Stimulated activated CD4-positive, alpha-beta T cell treated with anti-CD3 and anti-CD28 coated beads, Interleukin-2, amount 100 ng/mL, for 24 hours (primary cell): Measurements from ENCODE around the gene LTV1.
"Not testable (repeated sequence)": the region's sequence is repeated elsewhere in the genome, so short reads cannot be mapped to it uniquely, and the experiment has no call there.

Source experiments
- DNase-seq, 2 donors: peaks; one replicate each; pipeline ENCODE4 v3.0.0-alpha.2; 2020

Gene LTV1, protein sequence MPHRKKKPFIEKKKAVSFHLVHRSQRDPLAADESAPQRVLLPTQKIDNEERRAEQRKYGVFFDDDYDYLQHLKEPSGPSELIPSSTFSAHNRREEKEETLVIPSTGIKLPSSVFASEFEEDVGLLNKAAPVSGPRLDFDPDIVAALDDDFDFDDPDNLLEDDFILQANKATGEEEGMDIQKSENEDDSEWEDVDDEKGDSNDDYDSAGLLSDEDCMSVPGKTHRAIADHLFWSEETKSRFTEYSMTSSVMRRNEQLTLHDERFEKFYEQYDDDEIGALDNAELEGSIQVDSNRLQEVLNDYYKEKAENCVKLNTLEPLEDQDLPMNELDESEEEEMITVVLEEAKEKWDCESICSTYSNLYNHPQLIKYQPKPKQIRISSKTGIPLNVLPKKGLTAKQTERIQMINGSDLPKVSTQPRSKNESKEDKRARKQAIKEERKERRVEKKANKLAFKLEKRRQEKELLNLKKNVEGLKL

DNA sequence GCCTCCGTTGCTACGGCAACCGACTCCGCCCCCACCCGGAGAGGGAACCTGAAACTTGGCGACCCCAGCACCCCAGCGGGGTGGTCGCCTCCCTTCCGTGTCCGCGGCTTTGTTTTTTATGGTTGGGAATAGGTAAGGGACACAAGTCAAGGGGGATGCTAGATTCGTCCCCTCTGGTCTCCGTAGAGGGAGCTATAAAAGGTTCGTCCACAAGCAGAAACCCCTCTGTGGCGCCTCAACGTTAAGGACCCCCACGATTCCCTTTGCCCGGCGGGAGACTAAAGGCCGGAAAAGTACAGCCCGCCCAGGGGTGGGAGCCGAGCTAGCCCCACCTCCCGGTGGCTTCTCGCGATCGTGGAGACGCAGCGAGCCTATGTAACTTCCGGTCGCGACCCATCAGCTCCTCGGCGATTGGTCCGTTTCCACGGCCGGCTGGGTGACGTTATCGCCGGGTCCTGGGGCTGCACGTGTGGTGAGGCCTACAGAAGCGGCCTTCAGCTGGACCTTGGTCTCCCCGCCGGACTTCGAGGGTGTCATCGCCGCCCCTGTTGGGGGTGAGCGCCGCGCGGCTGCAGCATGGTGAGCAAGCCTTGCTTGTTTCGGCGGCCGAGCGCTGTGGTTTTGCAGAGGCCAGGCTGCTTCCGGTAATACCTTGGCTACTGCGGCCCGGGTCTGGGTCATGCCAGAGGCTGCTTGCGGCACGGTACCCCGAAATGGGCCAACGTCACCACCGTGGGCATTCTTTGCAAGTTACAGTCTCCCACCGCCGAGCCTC lies at the start of gene LTV1:
LTV1 (plus strand) TSS at position 437 of the 775 bp plus-strand sequence; CDS start at position 577, 140 bp downstream.
- DNase-seq = peak; percentile 93 to 94

DNA sequence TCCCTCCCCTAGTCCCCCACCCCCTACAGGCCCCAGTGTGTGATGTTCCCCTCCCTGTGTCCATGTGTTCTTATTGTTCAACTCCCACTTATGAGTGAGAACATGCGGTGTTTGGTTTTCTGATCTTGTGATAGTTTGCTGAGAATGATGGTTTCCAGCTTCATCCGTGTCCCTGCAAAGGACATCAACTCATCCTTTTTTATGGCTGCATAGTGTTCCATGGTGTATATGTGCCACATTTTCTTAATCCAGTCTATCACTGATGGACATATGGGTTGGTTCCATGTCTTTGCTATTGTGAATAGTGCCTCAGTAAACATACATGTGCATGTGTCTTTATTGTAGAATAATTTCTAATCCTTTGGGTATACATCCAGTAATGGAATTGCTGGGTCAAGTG lies 46.6 kb upstream of the LTV1 start:
- DNase-seq = not testable (repeated sequence)

DNA sequence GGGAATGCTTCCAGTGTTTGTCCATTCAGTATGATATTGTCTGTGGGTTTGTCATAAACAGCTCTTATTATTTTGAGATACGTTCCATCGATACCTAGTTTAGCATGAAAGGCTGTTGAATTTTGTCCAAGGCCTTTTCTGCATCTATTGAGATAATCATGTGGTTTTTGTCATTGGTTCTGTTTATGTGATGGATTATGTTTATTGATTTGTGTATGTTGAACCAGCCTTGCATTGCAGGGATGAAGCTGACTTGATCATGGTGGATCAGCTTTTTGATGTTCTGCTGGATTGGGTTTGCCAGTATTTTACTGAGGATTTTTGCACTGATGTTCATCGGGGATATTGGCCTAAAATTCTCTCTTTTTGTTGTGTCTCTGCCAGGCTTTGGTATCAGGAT lies 44.7 kb upstream of the LTV1 start:
- not testable (repeated sequence) for DNase-seq

DNA sequence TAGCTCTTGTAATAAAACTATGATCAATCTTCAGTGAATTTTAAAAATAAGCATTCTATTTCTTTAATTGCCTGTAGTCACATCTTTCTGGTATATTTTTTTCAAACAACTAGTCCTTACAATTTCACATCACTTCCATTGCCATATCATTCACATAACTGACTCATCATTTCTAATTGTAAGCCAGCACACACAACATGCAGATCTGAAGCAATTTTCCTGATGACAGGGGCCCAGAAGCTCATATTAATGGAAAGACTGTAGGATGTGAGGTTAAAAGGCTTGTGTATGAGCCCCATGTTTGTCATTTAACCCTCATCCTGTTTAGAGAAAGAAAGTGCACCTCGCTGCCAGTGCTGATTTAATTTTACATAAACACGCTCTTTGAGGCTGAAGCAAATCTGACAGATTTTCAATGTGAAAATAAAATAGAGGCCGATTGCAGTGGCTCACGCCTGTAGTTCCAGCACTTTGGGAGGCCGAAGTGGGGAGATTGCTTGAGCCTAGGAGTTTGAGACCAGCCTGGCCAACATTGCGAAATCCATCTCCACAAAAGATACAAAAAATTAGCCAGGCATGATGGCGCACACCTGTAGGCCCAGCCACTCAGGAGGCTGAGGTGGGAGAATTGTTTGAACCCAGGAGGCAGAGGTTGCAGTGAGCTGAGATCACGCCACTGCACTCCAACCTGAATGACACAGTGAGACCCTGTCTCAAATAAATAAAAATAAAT lies 40.1 kb upstream of the LTV1 start:
- DNase-seq = no peak

DNA sequence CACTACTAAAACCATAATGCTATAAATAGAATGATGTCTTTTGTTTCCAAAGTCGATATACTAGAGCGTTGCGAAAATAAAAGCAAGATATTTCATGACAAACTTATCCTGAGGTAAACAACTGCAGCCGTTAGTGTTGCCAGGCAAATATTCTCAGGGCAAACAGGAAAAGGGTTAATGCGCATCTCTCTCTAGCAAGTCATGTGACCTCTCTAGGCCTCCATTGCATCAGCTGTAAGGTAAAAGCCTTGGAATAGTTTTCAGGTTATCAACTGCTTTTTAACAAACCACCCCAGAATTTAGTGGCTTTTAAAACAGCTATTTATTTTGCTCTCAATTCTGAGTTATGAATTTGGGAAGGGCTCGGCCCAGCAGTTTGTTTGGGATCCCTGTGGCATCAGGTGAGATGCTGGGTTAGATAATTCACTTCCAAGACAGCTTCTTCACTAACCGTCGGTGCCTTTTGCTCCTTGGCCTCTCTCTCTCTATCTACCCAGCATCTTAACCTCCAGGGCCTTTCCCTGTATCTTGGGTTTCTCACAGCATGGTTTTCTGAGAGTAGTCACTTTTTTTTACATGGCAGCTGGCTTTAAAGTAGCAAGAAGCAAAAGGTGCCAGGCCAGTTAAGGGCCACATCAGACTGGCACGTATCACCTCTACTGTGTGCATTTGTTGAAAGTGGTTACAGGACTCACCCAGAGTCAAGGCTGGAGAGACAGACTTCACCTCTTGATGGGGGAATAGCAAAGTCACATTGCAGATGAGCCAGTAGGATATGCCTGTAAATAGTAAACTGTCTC lies 39.2 kb upstream of the LTV1 start:
- DNase-seq = no peak

DNA sequence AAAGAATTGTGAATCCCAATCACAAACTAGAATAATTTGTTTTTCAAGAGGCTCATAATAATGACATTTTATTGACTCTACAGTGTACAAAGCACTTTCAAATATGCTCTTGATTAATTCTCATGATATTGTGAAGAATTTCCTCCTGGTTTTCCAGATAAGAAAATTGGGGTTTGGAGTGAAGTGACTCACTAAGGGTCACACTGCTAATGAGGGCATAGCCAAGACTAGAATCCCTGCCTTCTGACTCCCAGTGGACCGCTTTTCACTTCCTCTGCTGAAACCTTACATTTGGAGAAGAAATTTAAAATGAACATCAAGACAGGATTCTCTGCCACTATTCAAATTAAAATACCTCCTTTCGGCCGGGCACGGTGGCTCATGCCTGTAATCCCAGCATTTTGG lies 38.3 kb upstream of the LTV1 start:
- DNase-seq = no peak

DNA sequence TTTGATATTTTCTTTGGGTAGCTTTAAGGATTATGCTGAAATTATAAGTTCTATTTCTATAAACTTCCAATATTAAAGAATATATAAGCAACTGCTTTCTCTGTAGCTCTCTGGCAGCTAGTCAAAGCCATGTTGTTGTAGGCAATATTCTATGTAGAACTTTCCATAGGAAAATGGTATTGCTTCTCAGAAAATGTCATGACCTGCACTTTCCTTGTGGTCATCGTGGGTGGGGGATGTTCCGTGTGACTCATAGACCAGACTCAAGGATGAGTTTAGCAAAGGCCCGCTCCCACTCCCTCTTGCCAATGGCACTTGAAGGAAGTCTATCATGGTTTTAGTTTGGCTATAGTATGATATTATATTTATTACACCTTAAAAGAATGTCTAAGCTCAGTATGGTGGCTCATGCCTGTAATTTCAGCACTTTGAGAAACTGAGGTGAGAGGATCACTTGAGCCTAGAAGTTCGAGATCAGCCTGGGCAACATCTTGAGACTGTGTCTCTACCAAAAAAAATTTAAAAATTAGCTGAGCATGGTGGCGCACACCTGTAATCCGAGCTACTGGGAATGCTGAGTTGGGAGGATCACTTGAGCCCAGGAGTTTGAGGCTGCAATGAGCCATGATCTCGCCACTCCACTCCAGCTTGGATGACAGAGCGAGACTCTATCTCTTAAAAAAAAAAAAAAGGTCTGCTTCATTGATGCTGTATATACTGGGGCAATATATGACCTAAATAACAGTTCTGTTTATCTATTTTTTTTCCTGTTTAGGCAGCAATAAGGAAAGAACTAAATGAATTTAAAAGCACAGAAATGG lies 36.6 kb upstream of the LTV1 start:
- DNase-seq = peak; percentile 85 to 86

DNA sequence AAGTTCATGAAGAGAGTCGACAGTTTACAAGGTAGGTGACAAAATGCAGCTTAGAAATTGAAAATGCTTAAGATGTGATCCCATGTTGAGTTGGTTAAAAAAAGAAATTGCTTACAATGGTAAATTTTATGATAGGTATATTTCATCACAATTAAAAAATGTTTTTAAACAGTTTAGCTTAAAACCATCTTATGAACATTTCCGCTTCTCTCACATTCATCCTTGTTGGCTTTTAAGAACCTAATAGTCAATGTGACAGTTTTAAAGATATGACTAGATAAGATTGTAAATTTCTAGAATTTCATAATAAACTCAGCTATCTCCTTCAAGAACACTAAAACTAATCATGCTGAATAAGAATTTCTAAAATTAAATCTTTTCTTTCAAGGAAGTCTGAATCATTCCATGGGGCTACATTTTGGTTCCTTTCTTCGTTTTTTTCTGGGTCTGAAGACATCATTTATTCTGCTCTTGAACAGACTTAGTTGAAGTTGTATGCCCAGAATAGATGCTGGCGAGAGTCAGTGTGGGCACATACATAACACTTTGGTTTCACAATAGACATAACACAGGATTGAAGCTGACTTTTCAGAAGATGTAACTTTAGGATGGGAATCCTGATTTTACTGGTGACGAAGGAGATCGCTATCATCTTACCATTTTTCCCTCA lies 35.9 kb upstream of the LTV1 start:
- no peak for DNase-seq

DNA sequence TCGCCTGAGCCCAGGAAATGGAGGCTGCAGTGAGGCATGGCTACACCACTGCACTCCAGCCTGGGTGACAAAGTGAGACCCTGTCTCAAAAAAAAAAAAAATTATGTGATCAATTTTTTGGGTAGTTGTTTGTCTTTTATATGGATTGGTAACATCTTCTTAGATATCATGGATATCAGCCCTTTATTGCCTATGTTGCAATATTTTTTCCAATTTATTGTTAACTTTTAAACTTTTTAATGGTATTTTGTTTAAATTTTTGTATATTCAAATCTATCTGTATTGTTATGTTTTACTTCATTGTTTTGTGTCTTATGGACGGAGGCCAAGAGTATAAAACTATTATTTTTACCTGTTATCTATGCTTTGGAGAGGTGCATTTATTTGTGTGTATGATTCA lies 32.4 kb upstream of the LTV1 start:
- DNase-seq = no peak

DNA sequence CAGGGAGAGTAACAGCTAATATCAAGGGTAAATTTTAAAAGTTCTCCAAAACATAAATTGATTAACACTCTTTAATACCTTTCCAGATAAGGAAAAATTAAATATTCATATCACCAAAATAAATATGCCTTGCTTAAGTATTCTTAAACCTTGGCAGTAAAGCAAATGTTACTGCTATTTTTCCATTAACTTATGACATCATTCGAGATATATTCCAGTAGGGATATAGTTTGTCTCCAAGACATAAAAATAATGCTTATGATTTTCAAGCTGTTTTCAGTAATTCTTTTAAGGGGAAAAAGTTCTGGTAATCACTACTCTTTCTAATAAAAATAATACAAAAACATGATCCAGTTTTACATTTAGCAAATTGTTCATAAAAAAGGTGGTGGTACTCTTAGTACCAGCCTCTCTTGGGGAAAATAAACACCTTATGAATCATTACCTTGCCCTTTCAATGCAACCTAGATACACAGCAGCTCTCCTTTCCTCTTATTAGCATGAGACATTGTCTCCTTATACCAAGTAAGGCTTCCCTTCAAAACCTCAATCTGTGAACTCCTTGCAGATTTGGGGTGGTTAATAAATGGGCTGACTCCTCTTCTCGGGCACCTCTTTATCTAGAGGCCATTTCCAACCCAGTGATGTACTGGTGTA lies 31.5 kb upstream of the LTV1 start:
- no peak for DNase-seq

DNA sequence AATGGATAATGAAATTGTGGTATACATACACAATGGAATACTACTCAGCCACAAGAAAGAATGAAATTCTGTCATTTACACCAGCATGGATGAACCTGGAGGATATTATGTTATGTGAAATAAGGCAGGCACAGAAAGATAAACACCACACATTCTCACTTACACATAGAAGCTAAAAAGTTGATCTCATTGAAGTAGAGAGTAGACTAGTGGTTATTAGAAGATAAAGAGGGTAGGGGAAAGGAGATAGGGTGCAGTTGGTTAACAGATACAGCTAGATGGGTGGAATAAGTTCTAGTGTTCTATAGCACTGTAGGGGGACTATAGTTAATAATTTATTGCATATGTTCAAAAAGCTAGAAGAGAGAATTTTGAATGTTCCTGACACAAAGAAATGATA lies 25.5 kb upstream of the LTV1 start:
- no peak for DNase-seq

DNA sequence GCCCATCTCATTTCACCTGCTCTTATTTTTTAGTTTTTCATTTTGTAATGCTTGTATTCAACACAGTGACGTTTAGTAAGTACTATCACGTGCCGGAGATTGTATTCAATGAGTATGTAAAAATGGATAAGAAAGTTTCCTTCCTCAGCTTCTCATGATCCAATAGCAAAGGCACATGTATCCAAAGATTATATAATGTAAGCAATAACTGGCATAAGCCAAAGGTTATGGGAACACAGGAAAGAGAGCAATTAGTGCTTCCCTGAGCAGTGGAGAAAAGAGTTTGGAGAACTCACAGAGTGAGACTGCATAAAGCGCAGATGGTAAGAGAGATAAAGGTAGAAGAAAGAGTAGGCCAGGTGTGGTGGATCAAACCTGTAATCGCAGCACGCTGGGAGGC lies 21.8 kb upstream of the LTV1 start:
- no peak for DNase-seq

DNA sequence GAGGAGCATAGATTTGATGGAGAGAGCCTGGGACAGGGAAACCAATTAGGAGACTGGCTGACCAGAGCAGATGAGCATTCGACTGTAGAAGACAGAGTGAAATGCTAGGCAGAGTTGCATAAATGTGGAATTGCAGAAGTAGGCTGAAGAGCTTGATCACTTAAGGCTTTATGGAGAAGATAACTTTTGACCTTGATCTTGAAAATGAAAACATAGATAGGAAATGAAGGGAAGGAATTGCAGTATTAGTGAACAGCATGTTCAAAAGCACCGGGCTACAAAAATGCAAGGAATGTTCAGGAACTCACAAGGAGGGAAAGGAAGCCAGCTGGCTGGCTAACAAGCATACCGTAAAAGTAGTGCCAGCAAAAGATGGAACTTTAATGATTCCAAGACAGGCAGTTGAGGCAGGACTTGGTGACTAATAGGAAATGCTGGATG lies 20.5 kb upstream of the LTV1 start:
- no peak for DNase-seq

DNA sequence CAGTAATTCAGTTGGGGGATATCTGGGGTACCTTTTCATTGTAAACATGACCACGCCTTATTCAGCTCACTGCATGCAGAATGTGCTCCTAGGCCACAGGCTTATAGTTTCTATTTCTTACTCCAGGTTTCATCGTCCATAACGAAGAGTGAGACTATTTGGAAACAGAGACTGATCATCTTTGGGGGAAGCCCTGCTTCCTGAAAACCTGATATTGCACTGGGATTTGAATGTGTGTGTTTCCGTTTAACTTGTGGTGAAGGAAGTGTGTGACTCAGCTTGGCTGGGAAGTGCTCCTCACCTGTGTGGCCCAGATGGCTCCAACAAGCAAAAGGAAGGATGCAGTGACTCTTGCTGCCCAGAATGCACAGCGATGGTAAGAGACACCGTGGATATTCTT lies 19.6 kb upstream of the LTV1 start:
- DNase-seq = no peak

DNA sequence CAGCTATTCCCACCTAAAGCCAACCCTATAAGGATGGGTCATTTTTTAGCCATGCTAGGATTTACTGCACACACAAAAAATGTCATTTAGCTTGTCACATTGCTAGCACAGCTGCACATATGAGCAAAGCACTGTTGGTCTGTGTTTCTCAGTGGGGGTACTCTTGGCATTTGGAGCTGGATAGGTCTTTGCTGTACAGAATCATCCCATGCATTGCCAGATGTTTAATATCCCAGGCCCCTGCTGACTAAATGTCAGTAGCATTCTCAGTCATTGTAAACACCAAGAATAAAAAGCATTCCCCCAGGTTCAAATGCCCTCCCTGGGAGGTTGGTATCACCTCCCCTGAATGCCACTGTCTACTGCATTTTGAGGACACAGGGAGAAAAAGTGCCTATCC lies 14.6 kb upstream of the LTV1 start:
- DNase-seq = no peak

DNA sequence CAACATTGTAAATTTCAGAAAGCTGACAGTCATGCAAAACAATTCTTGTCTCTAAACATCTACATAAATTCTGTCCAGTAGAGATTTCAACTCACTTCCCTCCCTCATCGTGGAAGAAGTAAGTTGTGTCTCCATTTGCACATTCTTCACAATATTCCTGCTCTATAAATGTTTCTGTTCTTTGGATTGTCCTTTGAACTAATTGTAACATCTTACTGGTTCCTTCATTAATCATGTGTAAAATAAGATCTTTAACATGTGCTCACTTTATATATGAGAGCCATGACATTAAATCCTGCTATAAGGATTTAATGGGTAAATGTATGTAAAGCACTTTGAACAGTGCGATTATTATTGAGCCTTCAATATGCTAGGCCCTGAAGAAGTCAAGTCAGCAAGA lies 7.0 kb upstream of the LTV1 start:
- no peak for DNase-seq

DNA sequence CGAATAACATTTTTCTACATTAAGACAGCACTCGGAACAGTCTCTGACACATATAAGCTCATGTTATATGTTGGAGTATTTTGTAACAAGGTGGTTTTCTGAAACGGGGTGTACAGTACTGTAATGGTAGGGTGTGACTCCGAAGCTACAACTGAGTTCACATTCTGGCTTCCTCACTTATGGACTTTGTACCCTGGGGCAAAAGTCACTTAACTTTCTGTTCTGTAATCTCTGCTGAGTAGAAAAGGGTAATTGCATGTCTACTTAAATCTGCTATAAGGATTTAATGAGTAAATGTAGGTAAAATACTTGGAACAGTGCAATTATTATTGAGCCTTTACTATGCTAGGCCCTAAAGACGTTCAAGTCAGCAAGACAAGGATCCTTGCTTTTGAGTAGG lies 4.7 kb upstream of the LTV1 start:
- DNase-seq = no peak

DNA sequence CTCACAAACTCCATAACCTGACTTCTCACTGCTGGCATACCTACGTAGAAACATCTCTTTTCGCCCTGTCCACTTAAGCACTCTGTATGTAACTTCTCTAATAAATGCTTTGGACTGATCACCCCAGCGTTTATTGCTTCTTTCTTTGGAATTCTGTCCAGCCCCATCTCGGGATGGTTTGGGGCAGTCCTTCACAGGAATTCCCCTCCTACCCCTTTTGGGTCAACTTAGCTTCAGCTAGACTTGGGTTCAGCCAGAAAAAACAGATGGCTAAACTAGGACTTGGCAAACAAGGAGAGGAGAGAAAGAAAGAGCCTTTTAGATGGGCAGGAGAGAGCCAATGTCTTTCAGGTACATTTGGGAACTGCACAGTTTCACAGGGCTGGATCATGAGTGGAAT lies 3.9 kb upstream of the LTV1 start:
- no peak for DNase-seq

DNA sequence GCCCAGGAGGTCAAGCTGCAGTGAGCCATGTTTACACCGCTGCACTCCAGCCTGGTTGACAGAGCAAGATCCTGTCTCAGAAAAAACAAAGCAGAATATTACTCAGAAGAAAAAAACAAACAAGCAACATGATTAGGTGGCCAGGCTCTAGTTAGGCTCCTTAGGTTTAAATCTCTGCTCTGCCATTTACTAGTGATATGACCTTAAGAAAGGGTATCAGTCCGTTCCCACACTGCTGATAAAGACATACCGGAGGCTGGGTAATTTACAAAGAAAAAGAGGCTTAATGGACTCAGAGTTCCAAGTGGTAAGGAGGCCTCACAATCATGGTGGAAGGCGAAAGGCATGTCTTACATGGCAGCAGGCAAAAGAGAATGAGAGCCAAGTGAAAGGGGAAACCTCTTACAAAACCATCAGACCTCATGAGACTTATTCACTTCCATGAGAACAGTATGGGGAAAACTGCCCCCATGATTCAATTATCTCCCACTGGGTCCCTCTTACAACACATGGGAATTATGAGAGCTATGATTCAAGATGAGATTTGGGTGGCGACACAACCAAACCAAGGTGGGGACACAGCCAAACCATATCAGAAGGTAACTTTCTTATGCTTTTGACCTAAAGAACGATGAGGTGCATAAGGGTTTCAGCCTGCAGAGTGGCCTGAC lies 2.4 kb upstream of the LTV1 start:
- DNase-seq = no peak

DNA sequence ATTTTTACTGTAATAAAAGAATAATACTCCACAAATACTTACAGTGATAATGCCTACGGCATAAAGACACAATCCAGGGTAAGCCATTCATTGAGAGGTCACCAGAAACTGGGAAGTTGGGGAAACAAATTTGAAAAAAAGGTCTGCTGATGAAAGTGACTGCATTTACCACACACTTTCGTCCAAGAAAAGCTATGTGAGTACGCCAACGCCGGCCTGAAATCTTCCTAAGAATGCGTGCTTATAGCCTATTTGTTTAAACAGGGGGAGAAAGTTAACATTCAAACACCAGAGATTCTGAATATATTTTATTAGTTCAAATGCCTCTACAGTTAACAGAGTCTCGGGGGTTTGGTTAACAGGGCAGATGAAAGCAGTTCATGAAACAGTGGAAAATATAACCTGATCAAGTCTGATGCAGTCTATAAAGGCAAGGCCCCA lies 657 bp upstream of the LTV1 start:
- DNase-seq = peak in 1 of 2 donors; percentile 19
